NT2/D1 (cell line): ENCODE measurements around the gene CDK3.
"Not testable (repeated sequence)": the region's sequence is repeated elsewhere in the genome, so short reads cannot be mapped to it uniquely, and the experiment has no call there.

Source experiments
- DNase-seq: peaks from one replicate; pipeline ENCODE4 v3.0.0-alpha.2; 2011; ENCODE audit warnings: low read depth, low spot score
- H3K27me3 ChIP-seq: 2 replicates; pipeline ENCODE4 v1.6.0; 2011; ENCODE audit warnings: mild to moderate bottlenecking; ENCODE audit not compliant: insufficient read length, insufficient read depth
- H3K36me3 ChIP-seq: 2 replicates; pipeline ENCODE4 v1.6.1; 2011; ENCODE audit warnings: mild to moderate bottlenecking, low read length, mixed read lengths; ENCODE audit not compliant: insufficient read depth, insufficient read length
- H3K4me1 ChIP-seq: 2 replicates; pipeline ENCODE4 v1.5.1; 2011; ENCODE audit not compliant: insufficient read depth, insufficient read length
- H3K4me3 ChIP-seq: 2 replicates; pipeline ENCODE4 v1.5.1; 2011; ENCODE audit warnings: low read depth; ENCODE audit not compliant: insufficient read length
- H3K9ac ChIP-seq: 2 replicates; pipeline ENCODE4 v1.6.0; 2011; ENCODE audit warnings: low read depth; ENCODE audit not compliant: insufficient read length
- H3K9me3 ChIP-seq: 2 replicates; pipeline ENCODE4 v1.5.1; 2011; ENCODE audit warnings: mild to moderate bottlenecking, low read length; ENCODE audit not compliant: insufficient read depth
- SUZ12 ChIP-seq: IDR thresholded peaks from 2 replicates; pipeline ENCODE4 v1.6.1; 2011; ENCODE audit not compliant: insufficient read length, insufficient read depth; ENCODE audit errors: extremely low read depth
- YY1 ChIP-seq: IDR thresholded peaks from 2 replicates; pipeline ENCODE4 v1.6.1; 2011; ENCODE audit not compliant: insufficient read length, insufficient read depth
- ZNF274 ChIP-seq: IDR thresholded peaks from 2 replicates; pipeline ENCODE4 v1.6.1; 2011; ENCODE audit warnings: mild to moderate bottlenecking, low read depth, low read length

CDK3 gene

GRCh38 chr17:75970626-75971025 lies 30.0 kb upstream of the CDK3 start:
- no peak overlapping the region for H3K4me3 ChIP-seq
- H3K4me1 ChIP-seq: no peaks in the 10 kb centered on the region
- DNase-seq: no peak
- no peaks in the 10 kb centered on the region for H3K9me3 ChIP-seq
- no peak overlapping the region for H3K9ac ChIP-seq
- no peaks in the 10 kb centered on the region for H3K27me3 ChIP-seq
- TF ChIP-seq YY1 (no peak), SUZ12 (no peak), ZNF274 (no peak)
- H3K36me3 ChIP-seq: peaks cover 30% of the 10 kb centered on the region

GRCh38 chr17:75975187-75975586 lies 25.5 kb upstream of the CDK3 start:
- H3K4me1 ChIP-seq, H3K9ac ChIP-seq, DNase-seq, H3K4me3 ChIP-seq, H3K9me3 ChIP-seq, H3K27me3 ChIP-seq: not testable (repeated sequence)
- H3K36me3 ChIP-seq: peaks cover 38% of the 10 kb centered on the region

- H3K36me3 ChIP-seq: peaks cover 35% of the 10 kb centered on the region
- TF ChIP-seq YY1 (no peak), ZNF274 (no peak), SUZ12 (no peak)
- no peak overlapping the region for H3K9ac ChIP-seq
- H3K4me1 ChIP-seq: no peaks in the 10 kb centered on the region
- DNase-seq: no peak
- no peaks in the 10 kb centered on the region for H3K9me3 ChIP-seq
- no peaks in the 10 kb centered on the region for H3K27me3 ChIP-seq
- no peak overlapping the region for H3K4me3 ChIP-seq
Observed at GRCh38 chr17:75975757-75976174, 24.9 kb upstream of the CDK3 start.

- H3K9ac ChIP-seq: no peak overlapping the region
Observed at GRCh38 chr17:75976175-75976848, 24.3 kb upstream of the CDK3 start.

GRCh38 chr17:75978938-75979704 lies 21.5 kb upstream of the CDK3 start, which contains the start of the genes ACOX1 and TEN1:
Gene ACOX1, minus strand, starts transcription at chr17:75979166. Its CDS starts 93 bp downstream, at chr17:75979073.
Gene TEN1, plus strand, starts transcription at chr17:75979240. Its CDS starts 6,953 bp downstream, at chr17:75986193.
- no peaks in the 10 kb centered on the region for H3K27me3 ChIP-seq
- no peak for TF ChIP-seq YY1
- no peak for TF ChIP-seq ZNF274
- TF ChIP-seq SUZ12: no peak

More at GRCh38 chr17:75976175-75976848, 24.3 kb upstream of the CDK3 start:
- Histone ChIP-seq H3K4me3 (no peak overlapping the region), H3K9me3 (no peaks in the 10 kb centered on the region), H3K27me3 (no peaks in the 10 kb centered on the region), H3K4me1 (no peaks in the 10 kb centered on the region), H3K36me3 (peaks cover 35% of the 10 kb centered on the region)
- no peak for TF ChIP-seq SUZ12
- TF ChIP-seq ZNF274: no peak
- no peak for TF ChIP-seq YY1
- no peak for DNase-seq

GRCh38 chr17:75979705-75980187 lies 20.9 kb upstream of the CDK3 start:
- DNase-seq: no peak
- peaks cover 19% of the 10 kb centered on the region for H3K36me3 ChIP-seq
- peak overlapping the region; percentile 92 for H3K9ac ChIP-seq
- TF ChIP-seq YY1: peak; percentile 31
- no peak for TF ChIP-seq SUZ12
- TF ChIP-seq ZNF274: no peak
- H3K4me1 ChIP-seq: peaks cover 7% of the 10 kb centered on the region
- peak overlapping the region; percentile 91 for H3K4me3 ChIP-seq
- H3K9me3 ChIP-seq: no peaks in the 10 kb centered on the region
- H3K27me3 ChIP-seq: no peaks in the 10 kb centered on the region

More at GRCh38 chr17:75978938-75979704, 21.5 kb upstream of the CDK3 start, which contains the start of the genes ACOX1 and TEN1:
- H3K4me1 ChIP-seq: peaks cover 4% of the 10 kb centered on the region
- peak; percentile 84 for DNase-seq
- H3K36me3 ChIP-seq: peaks cover 24% of the 10 kb centered on the region
- H3K9me3 ChIP-seq: no peaks in the 10 kb centered on the region
- H3K9ac ChIP-seq: peak within 1 kb of the TSS; percentile 92
- H3K4me3 ChIP-seq: peak within 1 kb of the TSS; percentile 91

GRCh38 chr17:75980188-75981018 lies 20.3 kb upstream of the CDK3 start:
- Histone ChIP-seq H3K4me3 (peak overlapping the region; percentile 91), H3K27me3 (no peaks in the 10 kb centered on the region), H3K9ac (peak overlapping the region; percentile 92), H3K36me3 (peaks cover 15% of the 10 kb centered on the region), H3K9me3 (no peaks in the 10 kb centered on the region), H3K4me1 (peaks cover 9% of the 10 kb centered on the region)
- TF ChIP-seq SUZ12: no peak
- no peak for TF ChIP-seq YY1
- TF ChIP-seq ZNF274: no peak
- DNase-seq: no peak
